OCI-LY1 (cell line): ENCODE measurements around the gene ARHGAP18.

Source experiments
- H2AFZ ChIP-seq: fragments of 200-600 bp; sonication (generic), shearing (Covaris generic); 2 replicates; pipeline ENCODE4 v1.6.0; 2014; ENCODE audit warnings: antibody characterized with exemption, mild to moderate bottlenecking, low read length
- H3F3A ChIP-seq: fragments of 200-600 bp; sonication (generic), shearing (Covaris generic); 2 replicates; pipeline ENCODE4 v1.6.0; 2014; ENCODE audit warnings: mild to moderate bottlenecking, antibody characterized with exemption, low read length, moderate library complexity; ENCODE audit not compliant: insufficient read depth
- H3K27ac ChIP-seq: fragments of 200-600 bp; sonication (generic); 2 replicates; pipeline ENCODE4 v1.5.1; 2014; ENCODE audit warnings: low read length, mixed run types, mild to moderate bottlenecking, low read depth; ENCODE audit not compliant: poor library complexity, severe bottlenecking
- H3K27me3 ChIP-seq: fragments of 200-600 bp; sonication (generic); 2 replicates; pipeline ENCODE4 v1.6.0; 2014; ENCODE audit warnings: antibody characterized with exemption, mild to moderate bottlenecking, low read length, moderate library complexity; ENCODE audit not compliant: insufficient read depth
- H3K36me3 ChIP-seq: fragments of 200-600 bp; sonication (generic); 2 replicates; pipeline ENCODE4 v1.6.1; 2014; ENCODE audit warnings: mild to moderate bottlenecking, antibody characterized with exemption, low read length, moderate library complexity, mixed read lengths; ENCODE audit not compliant: insufficient read depth
- H3K4me1 ChIP-seq: fragments of 200-600 bp; sonication (generic); 2 replicates; pipeline ENCODE4 v1.5.1; 2014; ENCODE audit warnings: mild to moderate bottlenecking, low read length, moderate library complexity; ENCODE audit not compliant: insufficient read depth, severe bottlenecking
- H3K4me2 ChIP-seq: fragments of 200-600 bp; sonication (generic), shearing (Covaris generic); 2 replicates; pipeline ENCODE4 v1.6.1; 2014; ENCODE audit warnings: low read length
- H3K4me3 ChIP-seq: fragments of 200-600 bp; sonication (generic); 2 replicates; pipeline ENCODE4 v1.5.1; 2014; ENCODE audit warnings: low read length, low read depth, mild to moderate bottlenecking, mixed read lengths; ENCODE audit not compliant: poor library complexity, severe bottlenecking
- H3K79me2 ChIP-seq: fragments of 200-600 bp; shearing (Covaris generic); 2 replicates; pipeline ENCODE4 v1.6.1; 2016; ENCODE audit warnings: mixed run types, low read length, mixed read lengths; ENCODE audit not compliant: insufficient read depth
- H3K9ac ChIP-seq: fragments of 200-600 bp; sonication (generic), shearing (Covaris generic); 2 replicates; pipeline ENCODE4 v1.6.1; 2014; ENCODE audit warnings: mild to moderate bottlenecking, low read length, mixed read lengths
- H3K9me2 ChIP-seq: fragments of 200-600 bp; sonication (generic), shearing (Covaris generic); 2 replicates; pipeline ENCODE4 v1.6.1; 2014; ENCODE audit warnings: low read depth, mild to moderate bottlenecking, low read length, mixed read lengths
- H3K9me3 ChIP-seq: fragments of 200-600 bp; shearing (Covaris generic); 2 replicates; pipeline ENCODE4 v1.6.1; 2014; ENCODE audit warnings: low read length, mixed read lengths
- H4K20me1 ChIP-seq: fragments of 200-600 bp; sonication (generic), shearing (Covaris generic); 2 replicates; pipeline ENCODE4 v1.6.0; 2016; ENCODE audit warnings: mild to moderate bottlenecking, low read length; ENCODE audit not compliant: insufficient read depth
- EZH2 ChIP-seq: fragments of 200-600 bp; sonication (generic), shearing (Covaris generic); IDR thresholded peaks from 2 replicates; pipeline ENCODE4 v1.8.0; 2017; ENCODE audit warnings: borderline replicate concordance, mixed run types, mild to moderate bottlenecking, antibody characterized with exemption, low read length, moderate library complexity, mixed read lengths
- TF ChIP-seq, protein P1 (sequence below): fragments of 200-600 bp; sonication (generic), shearing (Covaris generic); IDR thresholded peaks from 2 replicates; pipeline ENCODE4 v1.5.1; 2017; ENCODE audit warnings: mild to moderate bottlenecking, antibody characterized with exemption, low read length, moderate library complexity, mixed read lengths

The ARHGAP18 gene

DNA sequence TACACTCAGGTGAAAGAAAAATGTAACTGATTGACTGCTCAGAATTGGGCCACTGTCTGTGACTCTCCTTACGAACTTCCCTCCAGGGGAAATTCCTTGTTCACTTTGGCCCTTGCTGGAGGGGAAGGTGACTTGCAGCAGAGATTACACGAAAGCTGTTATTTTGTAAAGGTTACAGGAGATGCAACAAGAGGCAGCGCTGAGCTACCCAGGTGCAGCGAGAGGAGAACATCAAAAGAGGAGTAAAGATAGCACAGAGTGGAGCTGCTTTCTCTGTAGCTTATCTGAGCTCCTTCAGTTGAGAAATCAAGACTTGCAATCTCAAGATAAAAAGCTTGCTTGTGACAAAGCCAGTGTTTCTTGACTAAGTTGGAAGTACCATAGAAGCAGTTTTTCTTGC, 144.6 kb downstream of the ARHGAP18 start:
- no peaks in the 10 kb centered on the region for H3K36me3 ChIP-seq
- no peaks in the 10 kb centered on the region for H3K4me1 ChIP-seq
- no peaks in the 10 kb centered on the region for H3K79me2 ChIP-seq
- H3K4me3 ChIP-seq = no peak overlapping the region
- no peaks in the 10 kb centered on the region for H3K9me3 ChIP-seq
- no peaks in the 10 kb centered on the region for H3K27me3 ChIP-seq
- no peak overlapping the region for H3K27ac ChIP-seq
- no peak overlapping the region for H3K9ac ChIP-seq
- TF ChIP-seq, protein P1, sequence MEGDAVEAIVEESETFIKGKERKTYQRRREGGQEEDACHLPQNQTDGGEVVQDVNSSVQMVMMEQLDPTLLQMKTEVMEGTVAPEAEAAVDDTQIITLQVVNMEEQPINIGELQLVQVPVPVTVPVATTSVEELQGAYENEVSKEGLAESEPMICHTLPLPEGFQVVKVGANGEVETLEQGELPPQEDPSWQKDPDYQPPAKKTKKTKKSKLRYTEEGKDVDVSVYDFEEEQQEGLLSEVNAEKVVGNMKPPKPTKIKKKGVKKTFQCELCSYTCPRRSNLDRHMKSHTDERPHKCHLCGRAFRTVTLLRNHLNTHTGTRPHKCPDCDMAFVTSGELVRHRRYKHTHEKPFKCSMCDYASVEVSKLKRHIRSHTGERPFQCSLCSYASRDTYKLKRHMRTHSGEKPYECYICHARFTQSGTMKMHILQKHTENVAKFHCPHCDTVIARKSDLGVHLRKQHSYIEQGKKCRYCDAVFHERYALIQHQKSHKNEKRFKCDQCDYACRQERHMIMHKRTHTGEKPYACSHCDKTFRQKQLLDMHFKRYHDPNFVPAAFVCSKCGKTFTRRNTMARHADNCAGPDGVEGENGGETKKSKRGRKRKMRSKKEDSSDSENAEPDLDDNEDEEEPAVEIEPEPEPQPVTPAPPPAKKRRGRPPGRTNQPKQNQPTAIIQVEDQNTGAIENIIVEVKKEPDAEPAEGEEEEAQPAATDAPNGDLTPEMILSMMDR = no peak
- TF ChIP-seq EZH2 = no peak
- H4K20me1 ChIP-seq = no peaks in the 10 kb centered on the region
- H3F3A ChIP-seq = no peaks in the 10 kb centered on the region
- H3K9me2 ChIP-seq = no peaks in the 10 kb centered on the region
- no peak overlapping the region for H2AFZ ChIP-seq
- H3K4me2 ChIP-seq = no peak overlapping the region

DNA sequence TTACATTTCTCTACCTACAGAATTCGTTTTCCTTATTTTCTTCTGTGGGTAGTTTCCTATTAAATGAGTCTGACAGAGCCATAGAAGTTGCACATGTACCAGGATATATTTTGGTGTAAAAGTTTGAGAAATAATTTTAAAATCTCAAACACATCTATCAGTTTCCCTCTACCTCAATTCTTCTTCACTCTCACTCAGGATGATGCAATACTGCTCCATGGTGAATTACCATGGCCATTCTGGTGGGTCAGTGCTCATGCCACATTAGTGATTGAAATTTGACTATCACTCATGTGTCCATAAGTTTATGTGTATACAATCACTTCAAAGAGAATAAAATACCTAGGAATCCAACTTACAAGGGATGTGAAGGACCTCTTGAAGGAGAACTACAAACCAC, 151.7 kb downstream of the ARHGAP18 start:
- TF ChIP-seq EZH2 = no peak
- TF ChIP-seq, protein P1 = no peak
- no peak overlapping the region for H3K27ac ChIP-seq
- H2AFZ ChIP-seq = no peak overlapping the region
- H3K9ac ChIP-seq = no peak overlapping the region
- H3K4me1 ChIP-seq = no peaks in the 10 kb centered on the region
- no peaks in the 10 kb centered on the region for H3K9me2 ChIP-seq
- H3K4me3 ChIP-seq = no peak overlapping the region
- H3K4me2 ChIP-seq = no peak overlapping the region
- H3F3A ChIP-seq = no peaks in the 10 kb centered on the region
- H3K79me2 ChIP-seq = no peaks in the 10 kb centered on the region
- no peaks in the 10 kb centered on the region for H3K36me3 ChIP-seq
- H3K27me3 ChIP-seq = no peaks in the 10 kb centered on the region
- H4K20me1 ChIP-seq = no peaks in the 10 kb centered on the region
- H3K9me3 ChIP-seq = no peaks in the 10 kb centered on the region

DNA sequence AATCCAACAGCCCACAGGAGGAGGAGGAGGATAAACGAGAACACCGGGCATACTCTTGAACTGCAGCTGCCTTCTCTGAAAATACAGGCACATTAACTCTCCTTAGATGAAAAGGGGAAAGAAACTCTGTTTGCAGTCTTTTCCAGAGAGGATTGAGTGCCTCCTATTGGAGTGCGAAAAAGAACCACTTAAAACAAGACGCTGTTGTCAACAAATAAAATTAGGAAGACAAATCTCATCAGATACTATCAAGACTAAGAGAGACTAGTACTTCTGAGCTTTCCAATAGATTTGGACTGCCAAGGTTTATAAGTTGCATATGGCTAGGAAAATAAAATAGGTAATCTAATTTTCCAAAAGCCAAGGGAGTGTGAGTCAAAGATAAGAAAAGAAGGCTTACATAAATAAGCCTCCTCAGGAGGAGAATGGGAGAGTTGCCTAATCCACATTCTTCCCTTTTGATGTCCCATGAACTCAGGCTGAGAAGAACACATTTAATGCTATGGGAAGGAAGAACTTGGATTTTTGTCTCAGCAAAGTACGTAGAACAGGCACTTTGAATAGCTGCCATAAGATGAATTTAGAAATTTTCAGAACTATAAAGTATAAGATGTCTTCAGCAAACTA, 154.7 kb downstream of the ARHGAP18 start:
- no peak for TF ChIP-seq EZH2
- TF ChIP-seq, protein P1 = no peak

More for the DNA sequence above, 154.7 kb downstream of the ARHGAP18 start:
- H3K9ac ChIP-seq = no peak overlapping the region
- no peaks in the 10 kb centered on the region for H3F3A ChIP-seq
- H3K36me3 ChIP-seq = no peaks in the 10 kb centered on the region
- H3K4me3 ChIP-seq = no peak overlapping the region
- no peaks in the 10 kb centered on the region for H3K4me1 ChIP-seq
- no peaks in the 10 kb centered on the region for H3K9me3 ChIP-seq
- H3K79me2 ChIP-seq = no peaks in the 10 kb centered on the region
- H2AFZ ChIP-seq = no peak overlapping the region
- no peak overlapping the region for H3K27ac ChIP-seq
- no peaks in the 10 kb centered on the region for H3K27me3 ChIP-seq
- no peak overlapping the region for H3K4me2 ChIP-seq
- no peaks in the 10 kb centered on the region for H4K20me1 ChIP-seq
- no peaks in the 10 kb centered on the region for H3K9me2 ChIP-seq
